ENCODE results near the gene PLIN5.

Gene PLIN5

GRCh38 chr19:4505570-4506448, 29.2 kb downstream of the PLIN5 start:
- no peak for DNase-seq (ENCODE audit: low spot score)

DNA sequence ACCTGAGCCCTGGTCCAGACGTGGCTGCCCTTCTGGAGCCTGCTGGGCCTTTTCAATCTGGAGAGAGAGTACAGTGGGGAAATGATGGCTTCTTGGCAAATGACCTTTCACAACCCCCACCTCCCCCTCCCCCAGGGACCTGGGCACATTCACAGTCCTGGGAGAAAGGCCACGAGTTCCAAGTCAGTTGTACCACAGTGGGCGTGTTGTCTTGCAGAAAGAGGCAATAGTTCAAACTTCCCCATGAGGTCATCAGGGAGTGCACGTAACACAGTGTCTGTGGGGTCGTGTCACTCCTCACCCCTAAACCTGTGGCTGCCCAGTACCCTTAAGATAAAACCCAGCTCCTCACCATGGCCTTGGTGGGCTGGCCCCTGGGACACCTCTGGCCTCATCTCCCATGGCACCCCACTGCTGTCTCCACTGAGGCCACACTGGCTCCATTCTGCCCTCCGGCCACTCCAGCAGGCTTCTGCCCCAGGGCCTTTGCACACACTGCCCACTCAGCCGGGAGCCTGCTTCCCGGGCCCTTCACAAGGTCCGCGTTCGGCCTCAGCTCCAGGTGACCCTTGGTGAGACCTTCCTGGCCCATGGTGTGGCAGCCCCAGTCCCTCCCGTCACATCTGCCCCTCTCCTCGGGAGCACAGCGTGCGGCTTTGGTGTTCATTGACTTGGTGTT, 30.0 kb downstream of the PLIN5 start:
- DNase-seq (ENCODE audit: low spot score), result no peak

- DNase-seq (ENCODE audit: low spot score), result no peak
Measured at GRCh38 chr19:4504297-4504701, 30.7 kb downstream of the PLIN5 start.

GRCh38 chr19:4503825-4504170, 31.2 kb downstream of the PLIN5 start:
- DNase-seq (ENCODE audit: low spot score), result no peak

GRCh38 chr19:4503132-4503824, 31.7 kb downstream of the PLIN5 start:
- no peak for DNase-seq (ENCODE audit: low spot score)

DNA sequence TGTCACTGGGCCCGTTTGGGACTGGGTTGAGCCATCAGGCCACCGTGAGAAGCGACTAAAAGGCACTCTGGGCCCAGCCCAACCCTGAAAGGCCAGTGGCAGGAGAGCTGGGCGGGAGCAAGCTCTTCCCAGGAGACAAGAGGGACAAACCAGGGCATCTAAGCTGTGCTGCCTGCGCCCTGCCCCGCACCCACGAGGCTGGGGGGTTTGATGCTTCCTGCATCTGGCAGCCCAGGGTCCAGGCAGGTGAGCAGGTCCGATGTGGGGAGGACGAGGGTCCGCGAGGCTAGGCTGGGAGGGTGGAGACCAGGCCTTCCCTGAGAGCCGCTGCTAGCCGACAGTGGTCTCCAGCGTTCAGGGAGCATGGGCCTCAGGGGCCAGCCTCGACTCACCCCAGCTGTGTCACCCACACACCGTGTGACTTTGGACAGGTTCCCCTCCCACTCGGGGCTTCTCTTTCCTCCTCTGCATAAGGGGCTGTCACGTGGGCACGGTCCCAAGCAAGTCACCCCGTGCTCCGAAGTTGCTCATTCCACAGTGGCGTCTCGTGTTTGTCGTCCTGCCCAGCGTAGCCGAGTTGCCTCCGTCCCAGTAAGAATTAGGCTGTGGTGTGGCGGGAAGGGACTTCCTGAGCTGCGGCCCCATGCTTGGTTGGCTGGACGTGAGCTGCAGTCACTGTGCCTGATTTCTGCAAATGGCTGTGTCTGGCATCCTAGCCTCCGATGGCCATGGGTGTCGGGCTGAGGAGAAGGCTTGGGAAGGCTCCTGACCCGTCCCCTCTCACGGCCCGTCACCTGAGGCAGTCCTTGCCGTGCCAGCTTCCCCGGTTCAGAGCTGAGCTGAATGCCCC, 32.5 kb downstream of the PLIN5 start:
- no peak for DNase-seq (ENCODE audit: low spot score)

DNA sequence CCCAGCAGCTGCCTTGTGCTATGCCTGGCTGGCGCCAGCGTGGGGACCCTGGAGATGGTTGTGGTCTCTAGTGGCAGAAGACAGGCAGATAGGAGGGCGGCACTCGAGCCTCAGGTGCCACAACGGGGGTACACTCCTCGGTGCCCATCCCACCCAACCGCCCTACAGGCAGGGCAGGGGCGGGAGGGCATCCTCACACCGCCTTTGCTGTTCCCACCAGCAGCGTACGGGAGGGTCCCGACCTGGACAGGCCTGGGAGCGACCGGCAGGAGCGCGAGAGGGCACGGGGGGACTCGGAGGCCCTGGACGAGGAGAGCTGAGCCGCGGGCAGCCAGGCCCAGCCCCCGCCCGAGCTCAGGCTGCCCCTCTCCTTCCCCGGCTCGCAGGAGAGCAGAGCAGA, 33.3 kb downstream of the PLIN5 start:
- no peak for DNase-seq (ENCODE audit: low spot score)

GRCh38 chr19:4500841-4501591, 34.0 kb downstream of the PLIN5 start:
- DNase-seq (ENCODE audit: low spot score), result no peak

DNA sequence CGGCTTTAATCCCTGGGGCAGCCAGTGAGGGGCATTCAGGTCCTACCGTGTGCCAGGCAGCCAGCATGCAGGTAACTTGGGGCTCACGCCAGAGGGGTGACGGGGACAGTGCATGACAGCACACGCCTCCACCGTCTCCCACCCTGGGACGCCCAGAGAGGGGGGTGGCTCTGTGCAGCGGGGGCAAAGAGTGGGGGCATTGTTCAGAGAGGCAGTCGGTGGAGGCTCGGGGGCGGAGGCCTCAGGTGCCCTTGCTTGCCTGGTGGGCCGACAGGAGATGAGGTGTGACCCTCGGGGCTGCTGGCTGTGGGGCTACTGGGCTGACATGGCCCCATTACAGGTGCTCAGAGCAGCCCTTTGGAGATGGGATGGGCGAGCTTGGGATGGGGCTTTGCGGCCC, 35.2 kb downstream of the PLIN5 start:
- DNase-seq (ENCODE audit: low spot score), result no peak

- no peak for DNase-seq (ENCODE audit: low spot score)
Measured at GRCh38 chr19:4499318-4499717, 35.7 kb downstream of the PLIN5 start.

GRCh38 chr19:4498694-4499093, 36.3 kb downstream of the PLIN5 start:
- no peak for DNase-seq (ENCODE audit: low spot score)

- no peak for DNase-seq (ENCODE audit: low spot score)
Measured at GRCh38 chr19:4497770-4498389, 37.1 kb downstream of the PLIN5 start.

DNA sequence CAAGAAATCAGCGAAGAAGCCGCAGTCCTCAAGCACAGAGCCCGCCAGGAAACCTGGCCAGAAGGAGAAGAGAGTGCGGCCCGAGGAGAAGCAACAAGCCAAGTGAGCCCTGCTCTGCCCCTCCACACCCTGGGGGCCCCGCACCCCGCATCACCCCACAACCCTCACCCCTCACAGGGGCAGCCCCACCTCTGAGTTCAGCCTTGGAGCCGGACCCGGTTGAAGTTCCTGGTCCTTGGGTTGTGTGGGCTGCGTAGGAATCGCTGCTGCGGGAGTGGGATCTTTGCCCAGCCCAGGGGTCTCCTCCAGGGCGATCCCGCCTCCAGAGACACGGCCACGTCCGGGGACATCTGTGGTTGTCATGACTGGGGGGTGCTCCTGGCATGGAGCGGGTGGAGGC, 38.7 kb downstream of the PLIN5 start:
- DNase-seq (ENCODE audit: low spot score), result no peak

DNA sequence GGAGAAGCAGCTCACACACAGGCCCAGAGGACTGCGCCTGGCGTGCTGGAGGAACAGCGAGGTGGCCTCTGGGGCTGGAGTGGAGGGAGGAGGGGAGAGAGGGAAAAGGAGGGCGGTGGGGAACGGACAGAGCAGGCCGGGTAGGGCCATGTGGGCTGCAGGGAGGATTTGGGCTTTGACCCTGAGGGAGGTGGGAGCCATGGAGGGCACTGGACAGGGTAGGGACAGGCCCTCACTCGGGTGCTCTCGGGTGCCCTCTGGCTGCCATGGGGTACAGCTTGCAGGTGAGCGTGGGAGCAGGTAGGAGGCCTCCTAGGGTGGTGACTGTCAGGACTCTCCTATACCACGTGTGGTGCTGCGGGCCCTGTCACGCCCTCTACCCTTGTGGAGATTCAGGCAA, 39.6 kb downstream of the PLIN5 start:
- DNase-seq (ENCODE audit: low spot score), result no peak

DNA sequence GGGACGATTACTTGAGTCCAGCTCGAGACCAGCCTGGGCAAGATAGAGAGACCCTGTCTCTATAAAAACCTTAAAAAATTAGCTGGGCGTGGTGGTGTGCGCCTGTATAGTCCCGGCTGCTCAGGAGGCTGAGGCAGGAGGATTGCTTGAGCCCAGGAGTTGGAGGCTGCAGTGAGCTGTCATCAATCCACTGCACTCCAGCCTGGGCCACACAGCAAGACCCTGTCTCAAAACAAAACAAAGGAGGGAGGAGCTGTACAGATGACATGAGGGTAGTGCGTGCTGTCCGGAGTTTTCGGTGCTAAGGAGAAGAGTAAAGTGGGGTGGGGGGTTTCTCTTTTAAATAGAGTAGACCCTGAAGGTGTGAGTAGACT, 40.3 kb downstream of the PLIN5 start:
- DNase-seq (ENCODE audit: low spot score), result no peak

DNA sequence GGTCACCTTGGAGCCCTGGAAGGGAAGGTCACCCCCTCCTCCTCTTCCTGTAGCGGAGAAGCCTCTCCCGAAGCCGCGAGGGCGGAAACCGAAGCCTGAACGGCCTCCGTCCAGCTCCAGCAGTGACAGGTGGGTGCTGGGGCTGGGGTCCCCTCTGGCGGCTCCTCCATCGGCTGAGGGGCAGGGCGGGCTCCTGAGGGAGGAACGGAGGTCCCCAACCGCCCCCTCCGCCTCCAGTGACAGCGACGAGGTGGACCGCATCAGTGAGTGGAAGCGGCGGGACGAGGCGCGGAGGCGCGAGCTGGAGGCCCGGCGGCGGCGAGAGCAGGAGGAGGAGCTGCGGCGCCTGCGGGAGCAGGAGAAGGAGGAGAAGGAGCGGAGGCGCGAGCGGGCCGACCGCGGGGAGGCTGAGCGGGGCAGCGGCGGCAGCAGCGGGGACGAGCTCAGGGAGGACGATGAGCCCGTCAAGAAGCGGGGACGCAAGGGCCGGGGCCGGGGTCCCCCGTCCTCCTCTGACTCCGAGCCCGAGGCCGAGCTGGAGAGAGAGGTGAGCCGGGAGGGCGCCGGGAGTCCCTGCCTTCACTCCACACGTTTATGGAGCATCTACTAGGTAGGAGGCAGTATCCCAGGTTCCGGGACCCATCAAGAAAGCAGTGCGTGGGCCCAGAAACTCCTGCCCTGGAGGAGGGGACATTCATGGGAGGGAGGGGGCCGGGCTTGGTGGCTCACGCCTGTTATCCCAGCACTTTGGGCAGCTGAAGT, 40.9 kb downstream of the PLIN5 start:
- no peak for DNase-seq (ENCODE audit: low spot score)

GRCh38 chr19:4493104-4493928, 41.7 kb downstream of the PLIN5 start:
- no peak for DNase-seq (ENCODE audit: low spot score)

GRCh38 chr19:4492337-4493103, 42.5 kb downstream of the PLIN5 start:
- DNase-seq (ENCODE audit: low spot score), result no peak

GRCh38 chr19:4491446-4491845, 43.6 kb downstream of the PLIN5 start:
- no peak for DNase-seq (ENCODE audit: low spot score)

Data from RKO (cell line).